ENCODE measurements around the gene NAPEPLD.
A peak's percentile ranks its signal among the peaks of the same experiment; 100 is the strongest.
"Not testable (repeated sequence)": the region's sequence is repeated elsewhere in the genome, so short reads cannot be mapped to it uniquely, and the experiment has no call there.

NAPEPLD gene

GRCh38 chr7:103148994-103149807 is at the start of gene NAPEPLD:
Gene NAPEPLD, minus strand, starts transcription at chr7:103149099. Its CDS starts 20,323 bp downstream, at chr7:103128776.
- H3K27me3 ChIP-seq (ENCODE audit: control insufficient read depth in 5 of 5, insufficient read depth in 4 of 5, low read length in 5 of 5), result no peaks in the 10 kb centered on the region
- H3K9ac ChIP-seq (ENCODE audit: low read length in 5 of 5), result peak within 1 kb of the TSS; percentile 81 to 92 (median 87)
- H3K4me3 ChIP-seq (ENCODE audit: low read depth in 1 of 5, low read length in 5 of 5), result peak within 1 kb of the TSS; percentile 67 to 94 (median 82)
- H3K27ac ChIP-seq (ENCODE audit: low read depth, low read length), result peak within 1 kb of the TSS; percentile 71
- no peaks in the 10 kb centered on the region for H3K36me3 ChIP-seq (ENCODE audit: control insufficient read depth in 5 of 5, insufficient read depth in 5 of 5, low read length in 5 of 5)
- peaks cover 2 to 28% (median 22%) of the 10 kb centered on the region in 5 donors for H3K4me1 ChIP-seq (ENCODE audit: control insufficient read depth in 5 of 5, insufficient read depth in 5 of 5, low read length in 5 of 5)
- no peaks in the 10 kb centered on the region for H3K9me3 ChIP-seq (ENCODE audit: control insufficient read depth in 5 of 5, low read length in 5 of 5)

- H3K4me3 ChIP-seq (ENCODE audit: low read depth in 1 of 5, low read length in 5 of 5); H3K36me3 ChIP-seq (ENCODE audit: control insufficient read depth in 5 of 5, insufficient read depth in 5 of 5, low read length in 5 of 5); H3K9ac ChIP-seq (ENCODE audit: low read length in 5 of 5); H3K9me3 ChIP-seq (ENCODE audit: control insufficient read depth in 5 of 5, low read length in 5 of 5); H3K27me3 ChIP-seq (ENCODE audit: control insufficient read depth in 5 of 5, insufficient read depth in 4 of 5, low read length in 5 of 5); H3K4me1 ChIP-seq (ENCODE audit: control insufficient read depth in 5 of 5, insufficient read depth in 5 of 5, low read length in 5 of 5); H3K27ac ChIP-seq (ENCODE audit: low read depth, low read length): not testable (repeated sequence)
These were observed 49.2 kb upstream of the NAPEPLD start for GRCh38 chr7:103198079-103198478.

- not testable (repeated sequence) for H3K27me3 ChIP-seq (ENCODE audit: control insufficient read depth in 5 of 5, insufficient read depth in 4 of 5, low read length in 5 of 5); H3K9me3 ChIP-seq (ENCODE audit: control insufficient read depth in 5 of 5, low read length in 5 of 5); H3K4me3 ChIP-seq (ENCODE audit: low read depth in 1 of 5, low read length in 5 of 5); H3K4me1 ChIP-seq (ENCODE audit: control insufficient read depth in 5 of 5, insufficient read depth in 5 of 5, low read length in 5 of 5); H3K9ac ChIP-seq (ENCODE audit: low read length in 5 of 5); H3K36me3 ChIP-seq (ENCODE audit: control insufficient read depth in 5 of 5, insufficient read depth in 5 of 5, low read length in 5 of 5); H3K27ac ChIP-seq (ENCODE audit: low read depth, low read length)
These were observed 46.5 kb upstream of the NAPEPLD start for GRCh38 chr7:103195364-103195763.

GRCh38 chr7:103172415-103173146 is 23.7 kb upstream of the NAPEPLD start:
- not testable (repeated sequence) for H3K27me3 ChIP-seq (ENCODE audit: control insufficient read depth in 5 of 5, insufficient read depth in 4 of 5, low read length in 5 of 5); H3K4me1 ChIP-seq (ENCODE audit: control insufficient read depth in 5 of 5, insufficient read depth in 5 of 5, low read length in 5 of 5); H3K4me3 ChIP-seq (ENCODE audit: low read depth in 1 of 5, low read length in 5 of 5); H3K9me3 ChIP-seq (ENCODE audit: control insufficient read depth in 5 of 5, low read length in 5 of 5); H3K36me3 ChIP-seq (ENCODE audit: control insufficient read depth in 5 of 5, insufficient read depth in 5 of 5, low read length in 5 of 5); H3K9ac ChIP-seq (ENCODE audit: low read length in 5 of 5); H3K27ac ChIP-seq (ENCODE audit: low read depth, low read length)

GRCh38 chr7:103171695-103172414 is 23.0 kb upstream of the NAPEPLD start:
- H3K4me1 ChIP-seq (ENCODE audit: control insufficient read depth in 5 of 5, insufficient read depth in 5 of 5, low read length in 5 of 5); H3K9ac ChIP-seq (ENCODE audit: low read length in 5 of 5); H3K27me3 ChIP-seq (ENCODE audit: control insufficient read depth in 5 of 5, insufficient read depth in 4 of 5, low read length in 5 of 5); H3K27ac ChIP-seq (ENCODE audit: low read depth, low read length); H3K36me3 ChIP-seq (ENCODE audit: control insufficient read depth in 5 of 5, insufficient read depth in 5 of 5, low read length in 5 of 5); H3K4me3 ChIP-seq (ENCODE audit: low read depth in 1 of 5, low read length in 5 of 5); H3K9me3 ChIP-seq (ENCODE audit: control insufficient read depth in 5 of 5, low read length in 5 of 5): not testable (repeated sequence)

- not testable (repeated sequence) for H3K36me3 ChIP-seq (ENCODE audit: control insufficient read depth in 5 of 5, insufficient read depth in 5 of 5, low read length in 5 of 5); H3K27me3 ChIP-seq (ENCODE audit: control insufficient read depth in 5 of 5, insufficient read depth in 4 of 5, low read length in 5 of 5); H3K4me3 ChIP-seq (ENCODE audit: low read depth in 1 of 5, low read length in 5 of 5); H3K9ac ChIP-seq (ENCODE audit: low read length in 5 of 5); H3K9me3 ChIP-seq (ENCODE audit: control insufficient read depth in 5 of 5, low read length in 5 of 5); H3K27ac ChIP-seq (ENCODE audit: low read depth, low read length)
- H3K4me1 ChIP-seq (ENCODE audit: control insufficient read depth in 5 of 5, insufficient read depth in 5 of 5, low read length in 5 of 5), result peaks cover 0 to 10% (median 0%) of the 10 kb centered on the region in 5 donors
These were observed 18.1 kb upstream of the NAPEPLD start for GRCh38 chr7:103166921-103167544.

- H3K9me3 ChIP-seq (ENCODE audit: control insufficient read depth in 5 of 5, low read length in 5 of 5); H3K9ac ChIP-seq (ENCODE audit: low read length in 5 of 5); H3K4me3 ChIP-seq (ENCODE audit: low read depth in 1 of 5, low read length in 5 of 5); H3K36me3 ChIP-seq (ENCODE audit: control insufficient read depth in 5 of 5, insufficient read depth in 5 of 5, low read length in 5 of 5); H3K27ac ChIP-seq (ENCODE audit: low read depth, low read length); H3K27me3 ChIP-seq (ENCODE audit: control insufficient read depth in 5 of 5, insufficient read depth in 4 of 5, low read length in 5 of 5): not testable (repeated sequence)
- H3K4me1 ChIP-seq (ENCODE audit: control insufficient read depth in 5 of 5, insufficient read depth in 5 of 5, low read length in 5 of 5), result peaks cover 0 to 10% (median 0%) of the 10 kb centered on the region in 5 donors
These were observed 14.4 kb upstream of the NAPEPLD start for GRCh38 chr7:103163087-103163825.

GRCh38 chr7:103162641-103163040 is 13.7 kb upstream of the NAPEPLD start:
- not testable (repeated sequence) for H3K9me3 ChIP-seq (ENCODE audit: control insufficient read depth in 5 of 5, low read length in 5 of 5); H3K9ac ChIP-seq (ENCODE audit: low read length in 5 of 5); H3K27ac ChIP-seq (ENCODE audit: low read depth, low read length); H3K4me3 ChIP-seq (ENCODE audit: low read depth in 1 of 5, low read length in 5 of 5); H3K36me3 ChIP-seq (ENCODE audit: control insufficient read depth in 5 of 5, insufficient read depth in 5 of 5, low read length in 5 of 5); H3K27me3 ChIP-seq (ENCODE audit: control insufficient read depth in 5 of 5, insufficient read depth in 4 of 5, low read length in 5 of 5)
- peaks cover 0 to 10% (median 0%) of the 10 kb centered on the region in 5 donors for H3K4me1 ChIP-seq (ENCODE audit: control insufficient read depth in 5 of 5, insufficient read depth in 5 of 5, low read length in 5 of 5)

- H3K9ac ChIP-seq (ENCODE audit: low read length in 5 of 5); H3K9me3 ChIP-seq (ENCODE audit: control insufficient read depth in 5 of 5, low read length in 5 of 5); H3K36me3 ChIP-seq (ENCODE audit: control insufficient read depth in 5 of 5, insufficient read depth in 5 of 5, low read length in 5 of 5); H3K27ac ChIP-seq (ENCODE audit: low read depth, low read length); H3K4me1 ChIP-seq (ENCODE audit: control insufficient read depth in 5 of 5, insufficient read depth in 5 of 5, low read length in 5 of 5); H3K4me3 ChIP-seq (ENCODE audit: low read depth in 1 of 5, low read length in 5 of 5); H3K27me3 ChIP-seq (ENCODE audit: control insufficient read depth in 5 of 5, insufficient read depth in 4 of 5, low read length in 5 of 5): not testable (repeated sequence)
These were observed 13.2 kb upstream of the NAPEPLD start for GRCh38 chr7:103161998-103162616.
